Ovary (tissue), 3 donors: ENCODE data around the gene PTOV1.

Source experiments
- CTCF ChIP-seq, 3 donors: fragments of 450-650 bp in 2 of 3; fragments of 200-600 bp in 1 of 3; IDR thresholded peaks; one replicate each; pipeline versions ENCODE4 v1.5.1 to v1.8.0; 2016 to 2022; ENCODE audit warnings: antibody characterized with exemption in 3 of 3, mild to moderate bottlenecking in 1 of 3
- POLR2A ChIP-seq: fragments of 450-650 bp; IDR thresholded peaks from one replicate; pipeline ENCODE4 v1.6.1; 2017; ENCODE audit warnings: antibody characterized with exemption, mild to moderate bottlenecking, moderate library complexity
- donor health status: DM: no; HTN: no; CAD: no.

- TF ChIP-seq CTCF (IDR thresholded peaks at IDR 0.05) (no peak), POLR2A (no peak)
Measured at GRCh38 chr19:49830766-49831165, 20.2 kb upstream of the PTOV1 start.
